Measurements from ENCODE around the gene SGCA. TPM values are rescaled to one million over a fixed set of nuclear protein-coding genes. Genes with fewer than 3 reads are reported as not detected.
A peak's percentile ranks its signal among the peaks of the same experiment; 100 is the strongest.

SGCA gene
- total RNA-seq, 2 experiments from 2014 or later = not detected

DNA sequence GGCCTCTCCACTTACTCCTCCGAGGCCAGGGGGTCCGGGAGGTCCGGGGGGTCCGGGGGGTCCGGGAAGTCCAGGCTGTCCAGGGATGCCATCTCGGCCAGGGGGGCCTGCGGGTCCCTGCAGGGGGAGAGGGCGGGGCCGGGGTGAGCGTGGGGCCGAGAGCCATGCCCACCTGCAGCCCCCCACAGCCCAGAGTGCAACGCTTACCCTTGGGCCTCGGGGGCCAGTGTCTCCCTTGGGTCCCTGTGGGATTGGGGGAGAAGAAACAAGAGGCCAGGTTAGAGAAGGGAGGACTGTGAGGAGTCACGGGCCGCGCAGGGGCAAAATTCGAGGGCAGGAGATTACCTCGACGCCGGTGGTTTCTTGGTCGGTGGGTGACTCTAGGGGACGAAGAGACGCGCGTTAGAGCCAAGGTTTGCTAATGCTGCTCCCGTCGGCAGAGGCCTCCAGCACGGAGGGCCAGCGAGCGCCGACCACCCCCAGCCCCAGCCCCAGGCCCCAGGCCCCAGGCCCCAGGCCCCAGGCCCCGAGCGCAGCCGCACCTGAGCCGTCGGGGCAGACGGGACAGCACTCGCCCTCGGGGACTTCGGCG lies 33.5 kb downstream of the SGCA start:
- Mint-ChIP-seq H3K27ac (peak overlapping the region; percentile 85), H3K4me3 (no peak overlapping the region), H3K4me1 (ENCODE audit: low read depth) (peaks cover 27% of the 10 kb centered on the region), H3K27me3 (peaks cover 59% of the 10 kb centered on the region), H3K36me3 (ENCODE audit: low read depth) (no peaks in the 10 kb centered on the region), H3K9me3 (no peaks in the 10 kb centered on the region)
- Histone ChIP-seq H3K4me3 (ENCODE audit: low read length) (no peak overlapping the region), H3K27ac (ENCODE audit: low read depth in 1 of 2, low read length in 2 of 2) (no peak overlapping the region), H3K27me3 (ENCODE audit: control insufficient read depth in 1 of 2, insufficient read depth in 2 of 2, low read length in 2 of 2) (peaks cover 31 to 35% of the 10 kb centered on the region in 2 experiments), H3K9me3 (ENCODE audit: control insufficient read depth in 1 of 2, insufficient read depth in 1 of 2, low read length in 2 of 2) (peaks cover 0 to 6% of the 10 kb centered on the region in 2 experiments), H3K4me1 (ENCODE audit: insufficient read depth, low read length) (peaks cover 23% of the 10 kb centered on the region), H3K36me3 (ENCODE audit: insufficient read depth, low read length) (no peaks in the 10 kb centered on the region)
- intact Hi-C loops (cut with DNase I, micrococcal nuclease) = no loop called here
- ATAC-seq (ENCODE audit: poor library complexity) (no peak), DNase-seq (no peak)
- CTCF ChIA-PET = interaction anchor here (0.6 to 1.6 kb wide), 8 partner anchors 21 to 698 kb away, joined by 3 to 9 read pairs (median 6); no protein-coding TSS in a partner anchor
- TF ChIP-seq CTCF (IDR thresholded peaks at IDR 0.05) = no peak
- POLR2A ChIA-PET = no interaction called here

- Mint-ChIP-seq H3K9me3 (no peaks in the 10 kb centered on the region), H3K27me3 (peaks cover 61% of the 10 kb centered on the region), H3K4me1 (ENCODE audit: low read depth) (peaks cover 27% of the 10 kb centered on the region), H3K36me3 (ENCODE audit: low read depth) (no peaks in the 10 kb centered on the region), H3K4me3 (peak overlapping the region; percentile 80), H3K27ac (peak overlapping the region; percentile 85)
- H3K4me3 ChIP-seq (ENCODE audit: low read length) = peak overlapping the region; percentile 47
- no peaks in the 10 kb centered on the region for H3K36me3 ChIP-seq (ENCODE audit: insufficient read depth, low read length)
- ChIA-PET POLR2A (interaction anchor here (0.6 kb wide), 1 partner anchor 34 kb away, joined by 3 read pairs; the partner anchor contains the start of gene SGCA), CTCF (interaction anchor here (0.6 to 2.2 kb wide), 26 partner anchors 13 to 697 kb away, joined by 3 to 31 read pairs (median 4); partner anchors contain the start of genes LRRC59 and TMEM92)
- no peak overlapping the region for H3K27ac ChIP-seq (ENCODE audit: low read depth in 1 of 2, low read length in 2 of 2)
- H3K27me3 ChIP-seq (ENCODE audit: control insufficient read depth in 1 of 2, insufficient read depth in 2 of 2, low read length in 2 of 2) = peaks cover 31 to 41% of the 10 kb centered on the region in 2 experiments
- TF ChIP-seq CTCF (IDR thresholded peaks at IDR 0.05) = no peak
- intact Hi-C loops (cut with DNase I, micrococcal nuclease) = loop anchor here (1.0 kb wide), 3 partner anchors 70 to 97 kb away; no protein-coding TSS in a partner anchor
- peaks cover 0 to 6% of the 10 kb centered on the region in 2 experiments for H3K9me3 ChIP-seq (ENCODE audit: control insufficient read depth in 1 of 2, insufficient read depth in 1 of 2, low read length in 2 of 2)
- ATAC-seq (ENCODE audit: poor library complexity) (peak; percentile 79), DNase-seq (peak; percentile 31 to 92 (median 62))
- H3K4me1 ChIP-seq (ENCODE audit: insufficient read depth, low read length) = peaks cover 23% of the 10 kb centered on the region
Observed at GRCh38 chr17:50199803-50200456, 34.1 kb downstream of the SGCA start.

- peaks cover 23% of the 10 kb centered on the region for H3K4me1 ChIP-seq (ENCODE audit: insufficient read depth, low read length)
- peak; percentile 100 for TF ChIP-seq CTCF (IDR thresholded peaks at IDR 0.05)
- H3K27me3 ChIP-seq (ENCODE audit: control insufficient read depth in 1 of 2, insufficient read depth in 2 of 2, low read length in 2 of 2) = peaks cover 34 to 48% of the 10 kb centered on the region in 2 experiments
- Mint-ChIP-seq H3K27ac (peak overlapping the region; percentile 85), H3K27me3 (peaks cover 68% of the 10 kb centered on the region), H3K9me3 (no peaks in the 10 kb centered on the region), H3K36me3 (ENCODE audit: low read depth) (no peaks in the 10 kb centered on the region), H3K4me3 (peak overlapping the region; percentile 80), H3K4me1 (ENCODE audit: low read depth) (peaks cover 27% of the 10 kb centered on the region)
- intact Hi-C loops (cut with DNase I, micrococcal nuclease) = loop anchor here (1.0 kb wide), 3 partner anchors 70 to 97 kb away; no protein-coding TSS in a partner anchor
- no peak overlapping the region for H3K27ac ChIP-seq (ENCODE audit: low read depth in 1 of 2, low read length in 2 of 2)
- H3K36me3 ChIP-seq (ENCODE audit: insufficient read depth, low read length) = no peaks in the 10 kb centered on the region
- H3K4me3 ChIP-seq (ENCODE audit: low read length) = peak overlapping the region; percentile 47
- ATAC-seq (ENCODE audit: poor library complexity) = peak; percentile 64
- H3K9me3 ChIP-seq (ENCODE audit: control insufficient read depth in 1 of 2, insufficient read depth in 1 of 2, low read length in 2 of 2) = peaks cover 0 to 6% of the 10 kb centered on the region in 2 experiments
- CTCF ChIA-PET = interaction anchor here (0.6 to 2.2 kb wide), 26 partner anchors 12 to 517 kb away, joined by 3 to 31 read pairs (median 4); partner anchors contain the start of genes LRRC59 and TMEM92
- POLR2A ChIA-PET = interaction anchor here (0.6 to 1.3 kb wide), 2 partner anchors 31 to 35 kb away, joined by 3 read pairs; partner anchors contain the start of gene SGCA
- peak; percentile 68 to 89 (median 76) for DNase-seq
Observed at GRCh38 chr17:50200457-50201275, 34.9 kb downstream of the SGCA start.

Measured in CD4-positive, alpha-beta T cell (primary cell).